22Rv1 (cell line): Measurements from ENCODE around the gene HOXB9.

ENCODE experiments used
- H3K27ac ChIP-seq: fragments of 450-650 bp; 2 replicates; pipeline ENCODE4 v1.5.1; 2017
- CTCF ChIP-seq: fragments of 450-650 bp; IDR thresholded peaks from 2 replicates; pipeline ENCODE4 v1.5.1; 2017; ENCODE audit warnings: mild to moderate bottlenecking
- ZFX ChIP-seq: fragments of 450-650 bp; IDR thresholded peaks from 2 replicates; pipeline ENCODE4 v1.6.1; 2017; ENCODE audit warnings: antibody characterized with exemption, borderline replicate concordance

HOXB9 gene

GRCh38 chr17:48625495-48626244 is 488 bp downstream of the HOXB9 start:
- no peak for TF ChIP-seq ZFX
- no peak for TF ChIP-seq CTCF
- peak overlapping the region; percentile 69 for H3K27ac ChIP-seq

GRCh38 chr17:48624544-48625494 is 1.3 kb downstream of the HOXB9 start:
- peak overlapping the region; percentile 69 for H3K27ac ChIP-seq

GRCh38 chr17:48624118-48624517 is 2.0 kb downstream of the HOXB9 start:
- TF ChIP-seq ZFX (no peak), CTCF (no peak)
- H3K27ac ChIP-seq: no peak overlapping the region

More at GRCh38 chr17:48624544-48625494, 1.3 kb downstream of the HOXB9 start:
- no peak for TF ChIP-seq CTCF
- no peak for TF ChIP-seq ZFX

GRCh38 chr17:48623583-48623982 is 2.6 kb downstream of the HOXB9 start:
- no peak overlapping the region for H3K27ac ChIP-seq
- TF ChIP-seq ZFX (no peak), CTCF (no peak)

- no peak overlapping the region for H3K27ac ChIP-seq
- TF ChIP-seq ZFX (no peak), CTCF (no peak)
Observed at GRCh38 chr17:48622857-48623256, 3.3 kb downstream of the HOXB9 start.

GRCh38 chr17:48621410-48622392 is 4.5 kb downstream of the HOXB9 start:
- no peak for TF ChIP-seq CTCF
- TF ChIP-seq ZFX: no peak
- no peak overlapping the region for H3K27ac ChIP-seq
